ENCODE data around the gene ZRANB3.
"Not testable (repeated sequence)": the region's sequence is repeated elsewhere in the genome, so short reads cannot be mapped to it uniquely, and the experiment has no call there.

DNA sequence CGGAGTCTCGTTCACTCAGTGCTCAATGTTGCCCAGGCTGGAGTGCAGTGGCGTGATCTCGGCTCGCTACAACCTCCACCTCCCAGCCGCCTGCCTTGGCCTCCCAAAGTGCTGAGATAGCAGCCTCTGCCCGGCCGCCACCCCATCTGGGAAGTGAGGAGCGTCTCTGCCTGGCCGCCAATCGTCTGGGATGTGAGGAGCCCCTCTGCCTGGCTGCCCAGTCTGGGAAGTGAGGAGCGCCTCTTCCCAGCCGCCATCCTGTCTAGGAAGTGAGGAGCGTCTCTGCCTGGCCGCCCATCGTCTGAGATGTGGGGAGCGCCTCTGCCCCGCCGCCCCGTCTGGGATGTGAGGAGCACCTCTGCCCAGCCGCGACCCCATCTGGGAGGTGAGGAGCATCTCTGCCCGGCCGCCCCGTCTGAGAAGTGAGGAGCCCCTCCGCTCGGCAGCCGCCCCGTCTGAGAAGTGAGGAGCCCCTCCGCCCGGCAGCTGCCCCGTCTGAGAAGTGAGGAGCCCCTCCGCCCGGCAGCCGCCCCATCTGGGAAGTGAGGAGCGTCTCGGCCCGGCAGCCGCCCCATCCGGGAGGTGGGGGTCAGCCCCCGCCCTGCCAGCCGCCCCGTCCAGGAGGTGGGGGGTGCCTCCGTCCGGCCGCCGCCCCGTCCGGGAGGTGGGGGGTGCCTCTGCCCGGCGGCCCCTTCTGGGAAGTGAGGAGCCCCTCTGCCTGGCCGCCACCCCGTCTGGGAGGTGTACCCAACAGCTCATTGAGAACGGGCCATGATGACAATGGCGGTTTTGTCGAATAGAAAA is 425.3 kb downstream of the ZRANB3 start:
- TF ChIP-seq, protein P1, sequence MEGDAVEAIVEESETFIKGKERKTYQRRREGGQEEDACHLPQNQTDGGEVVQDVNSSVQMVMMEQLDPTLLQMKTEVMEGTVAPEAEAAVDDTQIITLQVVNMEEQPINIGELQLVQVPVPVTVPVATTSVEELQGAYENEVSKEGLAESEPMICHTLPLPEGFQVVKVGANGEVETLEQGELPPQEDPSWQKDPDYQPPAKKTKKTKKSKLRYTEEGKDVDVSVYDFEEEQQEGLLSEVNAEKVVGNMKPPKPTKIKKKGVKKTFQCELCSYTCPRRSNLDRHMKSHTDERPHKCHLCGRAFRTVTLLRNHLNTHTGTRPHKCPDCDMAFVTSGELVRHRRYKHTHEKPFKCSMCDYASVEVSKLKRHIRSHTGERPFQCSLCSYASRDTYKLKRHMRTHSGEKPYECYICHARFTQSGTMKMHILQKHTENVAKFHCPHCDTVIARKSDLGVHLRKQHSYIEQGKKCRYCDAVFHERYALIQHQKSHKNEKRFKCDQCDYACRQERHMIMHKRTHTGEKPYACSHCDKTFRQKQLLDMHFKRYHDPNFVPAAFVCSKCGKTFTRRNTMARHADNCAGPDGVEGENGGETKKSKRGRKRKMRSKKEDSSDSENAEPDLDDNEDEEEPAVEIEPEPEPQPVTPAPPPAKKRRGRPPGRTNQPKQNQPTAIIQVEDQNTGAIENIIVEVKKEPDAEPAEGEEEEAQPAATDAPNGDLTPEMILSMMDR (IDR thresholded peaks at IDR 0.05) = not testable (repeated sequence)
- not testable (repeated sequence) for TF ChIP-seq POLR2AphosphoS5, POLR2A, EP300 (IDR thresholded peaks at IDR 0.05)
